GM18508 (cell line): ENCODE results near the gene HEXIM1.
"Not testable (repeated sequence)": the region's sequence is repeated elsewhere in the genome, so short reads cannot be mapped to it uniquely, and the experiment has no call there.

Experiments
- ATAC-seq: cut with Tn5 transposase; IDR thresholded peaks from one replicate; pipeline ENCODE4 v1.9.1; 2021; ENCODE audit warnings: moderate number of reproducible peaks; ENCODE audit not compliant: insufficient read depth, unreplicated experiment

The HEXIM1 gene

DNA sequence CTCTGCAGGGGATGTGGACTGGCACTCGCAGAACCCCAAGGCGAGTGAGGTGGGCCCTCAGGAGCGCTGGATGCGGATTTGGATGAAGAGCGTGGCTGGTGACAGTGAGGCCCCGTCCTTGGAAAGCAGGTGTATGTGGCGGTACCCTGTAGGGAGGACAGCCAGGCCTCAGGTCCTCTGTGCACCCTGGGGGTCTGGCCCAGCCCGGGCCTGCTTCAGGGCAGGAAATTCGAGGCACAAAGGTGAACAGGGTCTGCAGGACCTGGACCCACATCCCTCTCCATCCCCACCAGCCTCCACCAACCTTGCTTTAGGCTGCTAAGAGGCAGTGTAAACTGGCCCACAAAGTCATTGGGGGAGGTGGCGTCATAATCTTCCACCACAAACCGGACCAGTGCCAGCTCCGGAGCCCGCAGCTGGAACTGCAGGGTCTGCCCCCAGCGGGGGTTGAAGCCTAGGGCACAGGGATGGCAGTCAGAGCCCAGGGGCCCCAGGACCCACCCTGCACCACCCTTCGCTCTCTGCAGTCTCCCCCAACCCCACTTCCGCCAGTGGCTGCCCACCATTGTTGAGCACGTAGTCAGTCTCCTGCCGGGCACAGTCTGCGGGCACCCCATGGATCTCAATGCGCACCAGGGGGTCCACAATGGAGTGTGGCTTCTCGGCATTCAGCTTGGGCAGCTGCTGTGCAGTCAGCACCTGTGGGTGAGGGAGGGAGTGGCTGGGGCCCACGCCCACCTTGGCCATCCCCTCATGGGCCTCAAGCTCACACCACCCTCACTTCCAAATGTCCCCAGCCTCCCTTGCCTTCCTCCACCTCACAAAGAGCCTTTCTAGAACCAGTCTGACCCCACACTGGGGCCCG is 35.5 kb upstream of the HEXIM1 start:
- ATAC-seq: no peak

DNA sequence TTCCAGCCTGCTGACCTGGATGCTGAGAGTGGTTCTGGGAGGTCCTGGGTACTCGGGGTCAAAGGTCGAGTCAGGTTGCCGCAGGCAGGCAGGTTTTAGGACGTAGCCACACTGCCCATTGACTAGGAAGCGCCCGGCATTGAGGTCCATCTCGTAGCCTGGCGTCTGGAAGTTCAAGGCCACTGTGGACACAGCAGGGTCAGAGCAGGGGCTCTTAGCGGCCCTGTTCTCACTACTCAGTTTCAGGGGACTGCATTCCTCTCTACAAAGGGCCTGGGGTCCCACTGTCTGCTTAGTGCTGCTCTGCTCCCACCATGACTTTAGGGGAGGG is 34.9 kb upstream of the HEXIM1 start:
- no peak for ATAC-seq

DNA sequence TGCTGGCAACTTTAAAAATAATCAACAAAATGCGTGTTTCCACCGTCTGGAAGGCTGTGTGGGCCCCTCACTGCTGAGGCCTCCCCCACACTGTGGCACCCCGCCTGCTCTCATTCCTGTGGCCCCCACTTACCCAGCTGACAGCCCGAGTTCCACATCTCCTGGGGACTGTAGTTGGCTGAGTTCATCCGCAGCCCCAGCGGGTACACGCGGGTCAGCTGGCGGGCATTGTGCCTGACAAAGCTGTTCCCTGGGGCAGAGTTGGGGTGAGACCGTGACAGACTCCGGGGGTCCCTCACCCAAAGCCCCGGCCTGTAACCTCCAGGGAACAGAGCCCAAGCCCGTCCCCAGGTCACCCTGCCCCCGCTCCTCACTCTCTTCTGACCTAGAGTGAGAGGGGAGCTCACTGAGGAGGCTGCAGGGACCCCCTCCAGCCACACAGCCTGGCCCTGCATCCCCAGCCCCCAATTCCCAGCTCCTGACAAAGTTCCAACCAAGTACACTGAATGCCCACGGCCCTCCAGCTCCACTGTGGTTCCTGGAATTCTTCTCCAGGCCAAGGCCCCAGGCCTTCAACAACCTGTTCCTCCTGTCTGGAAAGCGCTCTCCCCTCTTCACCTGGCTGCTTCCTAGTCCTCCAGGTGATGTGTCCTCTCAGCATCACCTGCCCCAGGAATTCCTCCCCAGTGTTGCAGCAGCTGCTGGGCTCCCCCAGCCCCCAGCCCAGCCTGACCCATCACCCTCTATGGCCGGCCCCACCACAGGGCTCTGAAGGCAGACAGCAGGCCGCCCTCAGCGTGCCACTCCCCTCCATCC is 34.0 kb upstream of the HEXIM1 start:
- no peak for ATAC-seq

DNA sequence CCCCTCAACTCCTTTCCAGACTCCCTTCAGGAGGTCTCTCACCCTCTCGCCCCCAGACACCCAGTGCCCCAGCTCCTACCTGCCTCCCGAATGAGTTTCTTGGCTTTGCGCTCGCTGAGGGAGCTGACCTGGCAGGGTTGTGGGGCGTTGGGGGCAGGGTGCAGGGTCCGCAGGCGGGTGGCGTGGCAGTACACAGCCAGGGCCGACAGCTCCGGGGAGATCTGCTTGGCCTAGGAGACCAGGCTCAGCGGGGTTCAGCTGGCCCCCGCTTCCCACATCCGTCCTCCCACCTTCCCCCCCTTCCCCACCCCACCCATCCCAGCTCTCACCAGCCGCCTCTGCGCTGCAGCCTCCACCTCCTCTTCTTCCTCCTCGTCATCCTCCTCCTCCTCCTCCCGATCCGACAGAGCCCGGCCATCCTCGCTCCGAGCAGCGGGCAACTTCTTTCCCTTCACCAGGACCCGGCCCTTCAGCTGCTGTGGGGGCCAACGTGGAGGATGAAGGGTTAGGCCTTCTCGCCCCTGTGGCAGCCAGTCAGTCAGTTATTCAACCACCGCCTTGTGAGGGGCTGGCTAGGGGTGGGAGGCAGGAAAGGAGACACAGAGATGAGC is 33.2 kb upstream of the HEXIM1 start:
- no peak for ATAC-seq

DNA sequence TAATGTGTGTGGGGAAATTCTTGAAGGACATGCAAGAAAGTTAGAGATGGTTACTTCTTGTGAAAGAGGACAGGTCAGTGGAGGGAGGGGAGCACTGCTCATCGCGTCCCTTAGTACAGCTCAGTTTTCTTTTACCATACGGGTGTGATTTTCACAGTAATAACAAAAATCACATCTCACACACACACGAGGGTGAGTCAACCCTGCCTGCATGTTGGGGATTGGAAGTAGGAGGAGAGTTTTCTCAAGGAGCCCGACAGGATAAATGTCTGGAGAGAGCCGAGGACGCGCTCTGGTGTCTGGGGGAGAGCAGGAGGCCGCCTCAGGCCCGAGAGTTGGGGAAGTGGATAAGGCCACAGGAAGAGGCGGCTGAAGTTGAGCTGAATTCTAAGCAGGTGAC is 32.4 kb upstream of the HEXIM1 start:
- no peak for ATAC-seq

DNA sequence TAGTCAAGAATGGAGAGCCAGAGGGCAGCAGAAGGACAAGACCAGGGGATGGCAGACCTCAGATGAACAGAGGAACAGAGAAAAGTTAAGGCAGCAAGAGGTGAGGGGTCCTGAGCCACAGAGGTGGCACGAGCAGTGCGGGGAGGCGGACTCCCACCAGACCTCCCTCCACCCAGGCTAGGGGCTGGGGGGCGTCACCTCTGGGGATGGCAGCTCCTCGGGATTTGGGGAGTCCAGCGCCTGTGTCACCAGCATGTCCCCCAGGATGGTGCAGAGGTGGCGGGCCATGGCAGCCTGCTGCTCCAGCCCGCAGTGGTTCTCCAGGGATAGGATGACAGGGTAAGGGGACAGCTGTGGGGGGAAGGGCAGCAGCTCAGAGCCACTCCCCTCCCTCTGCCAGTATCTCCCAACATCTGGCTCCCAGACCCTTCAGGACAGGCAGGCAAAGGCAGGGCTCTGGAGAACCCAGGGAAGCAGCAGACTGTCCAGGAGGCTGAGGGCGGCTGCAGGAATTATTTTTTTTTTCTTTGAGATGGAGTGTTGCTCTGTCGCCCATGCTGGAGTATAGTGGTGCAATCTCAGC is 31.8 kb upstream of the HEXIM1 start:
- no peak for ATAC-seq

DNA sequence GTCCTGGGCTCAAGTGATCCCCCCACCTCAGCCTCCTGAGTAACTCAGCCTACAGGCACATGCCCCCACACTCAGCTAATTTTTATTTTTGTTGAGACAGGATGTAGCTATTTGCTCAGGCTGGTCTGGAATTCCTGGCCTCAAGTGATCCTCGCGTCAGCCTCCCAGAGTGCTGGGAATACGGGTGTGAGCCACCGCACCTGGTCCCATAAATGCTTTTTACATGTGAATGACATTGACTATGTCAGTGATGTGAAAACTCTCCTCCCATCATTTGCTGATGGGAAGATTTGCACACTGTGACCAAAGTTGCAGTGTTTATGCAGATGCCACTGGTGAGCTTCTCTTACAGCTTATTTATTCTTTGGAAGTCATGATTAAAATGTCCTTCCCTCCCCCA is 30.9 kb upstream of the HEXIM1 start:
- ATAC-seq: no peak

DNA sequence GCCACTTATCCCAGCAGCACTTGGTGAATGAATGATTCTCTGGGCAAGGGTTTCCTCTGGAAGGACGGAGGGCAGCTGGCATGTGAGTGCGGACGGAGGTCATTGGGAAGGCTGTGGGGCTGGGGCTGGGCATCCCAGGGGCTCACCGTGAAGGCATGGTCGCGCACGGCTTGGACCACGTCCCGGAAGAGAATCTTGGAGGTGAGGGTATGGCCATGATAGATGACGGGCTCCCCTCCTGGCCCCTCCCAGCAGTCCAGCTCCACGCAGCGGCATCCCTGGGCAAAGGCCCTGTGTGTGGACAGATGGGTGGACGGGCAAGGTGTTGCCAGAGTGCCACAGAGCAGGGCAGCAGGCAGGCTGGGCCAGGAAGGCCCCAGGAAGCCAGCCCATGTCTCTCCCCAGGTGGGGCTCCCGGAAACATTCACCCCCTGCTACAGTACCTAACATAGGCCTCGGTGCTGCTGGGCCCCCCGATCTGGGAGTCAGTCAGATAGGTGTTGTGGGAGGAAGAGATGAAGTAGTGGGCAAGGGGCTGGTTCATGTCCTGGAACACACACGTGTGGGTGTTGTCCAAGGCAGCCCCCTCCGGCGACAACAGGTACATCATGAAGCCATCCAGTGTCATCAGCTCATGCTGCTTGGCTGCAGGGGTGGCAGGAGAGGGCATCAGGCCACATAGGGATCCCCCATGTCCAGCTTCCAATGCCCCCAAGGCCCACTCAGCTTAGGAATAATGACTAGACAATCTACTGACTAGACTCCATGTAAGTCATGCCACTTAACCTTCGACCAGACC is 30.2 kb upstream of the HEXIM1 start:
- no peak for ATAC-seq

DNA sequence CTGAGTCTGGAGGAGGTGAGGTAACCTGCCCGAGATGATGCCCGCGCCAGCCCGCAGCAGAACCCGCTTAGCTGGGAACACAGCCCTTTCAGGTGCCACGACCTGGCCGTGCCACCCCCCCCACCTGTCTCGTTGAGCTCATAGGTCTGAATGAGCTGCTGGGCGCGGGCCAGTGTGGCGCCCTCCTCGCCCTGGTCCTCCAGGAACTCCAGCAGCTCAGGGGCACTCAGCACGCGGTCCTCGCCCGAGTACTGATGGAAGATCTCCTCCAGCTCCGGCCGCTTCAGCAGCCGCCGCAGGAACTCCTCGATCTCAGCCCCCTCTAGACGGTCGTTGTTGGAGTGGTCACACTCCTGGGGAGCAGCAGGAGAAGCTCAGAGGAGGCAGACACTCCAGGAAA is 29.6 kb upstream of the HEXIM1 start:
- no peak for ATAC-seq

DNA sequence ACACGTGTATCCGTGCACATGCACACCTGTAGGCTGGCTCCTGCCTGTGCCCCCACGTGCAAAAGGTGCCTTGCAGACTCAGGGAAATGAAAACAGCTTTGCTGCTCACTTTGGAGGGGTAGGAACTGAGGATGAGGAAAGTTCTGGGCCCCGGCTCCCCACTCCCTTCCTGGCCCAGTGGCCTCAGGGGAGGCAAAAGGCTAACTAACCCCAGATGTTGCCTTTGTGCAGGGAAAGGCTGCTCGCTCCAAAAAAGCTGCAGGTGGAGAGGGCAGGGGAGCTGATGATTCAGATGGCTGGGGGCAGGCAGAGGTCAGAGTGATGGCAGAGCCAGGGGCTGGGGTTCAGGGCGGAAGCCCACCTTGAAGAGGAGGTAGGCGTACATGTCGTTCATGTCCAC is 28.3 kb upstream of the HEXIM1 start:
- ATAC-seq: no peak

DNA sequence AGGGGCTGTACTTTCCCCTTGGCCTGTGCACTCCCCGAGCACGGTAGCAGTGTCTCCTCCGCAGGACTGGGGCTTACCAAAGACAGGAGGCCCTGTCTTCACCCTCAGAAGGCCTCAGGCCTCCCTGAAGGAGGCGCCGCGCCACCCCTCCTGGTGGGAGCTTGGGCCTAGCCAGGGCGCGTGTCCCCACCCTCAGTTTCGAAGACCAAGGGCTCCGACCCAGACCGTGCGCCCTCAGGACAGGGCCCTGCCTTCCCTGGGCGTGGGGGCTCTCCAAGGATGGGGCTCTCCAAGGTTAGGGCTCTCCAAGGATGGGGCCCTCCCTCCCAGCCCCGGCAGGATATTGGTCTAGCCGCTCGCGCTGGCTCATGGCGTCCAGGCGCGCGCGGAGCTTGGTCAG is 27.7 kb upstream of the HEXIM1 start:
- ATAC-seq: no peak

DNA sequence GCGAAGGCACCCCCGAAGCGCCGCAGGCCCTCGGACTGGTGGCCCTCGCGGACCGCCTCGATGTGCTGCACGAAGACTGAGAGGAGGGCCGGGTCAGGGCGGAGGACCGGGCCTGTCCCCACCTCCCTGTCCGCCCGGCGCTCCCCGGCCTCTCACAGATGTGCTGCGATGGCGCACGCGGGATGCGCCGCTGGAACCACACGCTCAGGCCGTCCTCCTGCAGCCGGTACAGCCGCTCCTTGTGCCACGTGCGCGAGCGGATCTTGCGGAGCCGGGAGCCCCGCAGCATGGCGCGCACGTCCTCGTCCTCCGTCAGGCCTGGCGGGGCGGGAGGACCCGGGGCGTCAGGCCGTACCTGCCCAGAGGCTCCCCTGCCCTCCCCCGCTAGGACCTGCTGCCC is 27.2 kb upstream of the HEXIM1 start:
- ATAC-seq: no peak

DNA sequence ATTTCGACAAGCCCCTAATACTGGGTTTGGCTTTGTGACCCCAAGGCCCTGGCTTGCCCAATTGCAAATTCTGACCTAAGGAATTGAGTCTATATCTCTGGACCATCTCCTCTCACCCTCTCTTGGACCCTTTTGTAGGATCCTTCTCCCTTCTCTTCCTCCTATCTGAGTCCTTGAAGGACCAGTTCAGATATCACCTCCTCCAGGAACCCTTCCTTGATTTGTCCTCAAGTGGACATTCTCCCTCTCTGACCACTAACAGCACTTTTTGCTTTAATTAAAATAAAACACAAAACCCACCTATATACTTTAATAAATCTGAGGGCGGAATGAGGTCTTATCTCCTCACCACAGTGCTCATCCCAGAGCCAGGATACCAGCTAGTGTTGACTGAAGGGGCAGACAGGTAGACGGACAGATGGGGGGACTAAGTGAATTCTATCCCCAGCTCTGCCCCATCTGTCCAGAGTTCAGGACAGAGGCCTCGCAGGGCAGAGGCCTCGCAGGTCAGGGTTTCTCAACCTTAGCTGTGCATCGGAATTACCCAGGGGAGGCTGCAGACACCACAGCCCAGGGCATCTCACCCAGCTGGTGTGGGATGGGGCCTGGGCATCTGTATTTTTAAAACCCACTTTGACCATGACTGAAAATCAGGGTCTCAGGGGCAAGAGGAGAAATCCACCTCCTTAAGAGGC is 25.1 kb upstream of the HEXIM1 start:
- no peak for ATAC-seq

DNA sequence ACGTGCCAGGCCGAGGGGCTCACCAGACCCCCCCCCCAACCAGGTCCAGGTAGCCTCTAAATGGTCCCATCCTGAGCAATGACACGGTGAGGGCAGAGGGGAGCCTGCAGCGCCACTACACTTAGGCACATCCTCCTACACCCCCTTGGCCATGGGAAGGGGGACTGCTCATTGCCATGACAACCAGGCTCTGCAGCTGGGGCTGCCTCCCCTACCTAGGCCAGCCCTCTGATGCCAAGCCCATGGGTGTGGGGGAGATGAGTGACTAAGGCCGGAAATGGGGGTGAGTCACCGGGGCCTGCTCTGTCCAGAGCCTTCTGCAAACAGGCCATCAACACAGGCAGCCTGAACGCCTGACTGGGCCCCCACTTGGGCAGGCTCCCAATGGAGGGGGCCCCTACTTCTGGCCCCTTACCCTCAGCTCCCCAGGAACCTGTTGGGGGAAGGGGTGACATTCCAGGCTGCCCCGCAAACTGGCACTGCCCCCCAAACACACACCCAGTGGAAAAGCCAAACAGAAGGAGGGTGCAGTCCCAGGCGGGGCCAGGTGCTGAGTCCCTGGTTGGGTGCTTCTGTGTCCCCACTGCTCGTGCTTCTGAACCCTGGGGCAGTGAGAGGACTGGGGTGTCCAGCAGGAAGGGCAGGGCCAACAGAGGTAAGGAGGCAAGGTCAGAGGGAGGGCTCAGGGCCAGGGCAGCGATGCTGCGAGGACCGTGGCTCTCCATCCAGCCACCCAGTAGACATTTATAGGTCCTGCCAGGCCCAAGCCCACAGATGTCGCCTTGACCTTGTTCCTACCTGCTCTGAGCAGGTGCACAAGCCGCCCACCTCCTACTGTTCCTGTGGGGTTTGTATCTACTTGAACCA is 24.1 kb upstream of the HEXIM1 start:
- no peak for ATAC-seq

DNA sequence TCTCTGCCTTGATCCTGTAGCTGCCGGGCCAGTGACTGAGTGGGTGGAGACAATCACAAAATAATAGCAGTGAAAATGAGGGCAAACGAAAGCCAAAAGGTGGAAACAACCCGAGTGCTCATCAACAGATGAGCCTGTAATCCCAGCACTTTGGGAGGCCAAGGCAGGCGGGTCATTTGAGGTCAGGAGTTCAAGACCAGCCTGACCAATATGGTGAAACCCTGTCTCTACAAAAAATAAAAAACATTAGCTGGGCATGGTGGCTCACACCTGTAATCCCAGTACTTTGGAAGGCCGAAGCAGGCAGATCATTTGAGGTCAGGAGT is 23.5 kb upstream of the HEXIM1 start:
- ATAC-seq: not testable (repeated sequence)

DNA sequence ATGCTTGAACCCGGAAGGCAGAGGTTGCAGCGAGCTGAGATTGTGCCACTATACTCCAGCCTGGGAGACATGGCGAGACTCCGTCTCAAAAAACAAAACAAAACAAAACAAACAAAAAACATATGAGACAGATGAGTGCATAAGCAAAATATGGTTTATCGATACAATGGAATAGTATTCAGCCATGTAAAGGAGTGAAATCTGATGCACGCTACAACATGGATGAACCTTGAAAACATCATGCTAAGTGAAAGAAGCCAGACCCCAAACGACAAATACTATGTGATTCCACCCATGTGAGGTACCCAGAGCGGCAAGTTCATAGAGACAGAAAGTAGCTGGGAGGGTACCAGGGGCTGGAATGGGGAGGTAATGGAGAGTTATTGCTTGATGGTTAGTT is 22.8 kb upstream of the HEXIM1 start:
- no peak for ATAC-seq

DNA sequence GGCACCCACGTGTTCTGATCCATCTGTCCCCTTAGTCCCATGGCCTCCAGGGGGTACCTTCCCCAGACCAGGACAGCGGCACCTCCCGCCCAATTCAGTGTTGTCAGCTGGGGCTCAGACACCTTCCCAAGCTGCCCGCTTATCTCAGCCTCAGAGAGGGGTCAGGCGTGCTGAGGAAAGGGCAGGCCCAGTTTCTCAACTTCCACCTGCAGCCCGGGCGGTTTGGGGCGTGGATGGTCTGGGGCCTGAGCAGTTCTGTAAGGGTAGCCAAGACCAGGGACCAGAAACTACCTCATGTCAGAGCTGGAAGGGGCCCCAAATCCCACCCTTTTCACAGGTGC is 21.1 kb upstream of the HEXIM1 start:
- ATAC-seq: no peak

DNA sequence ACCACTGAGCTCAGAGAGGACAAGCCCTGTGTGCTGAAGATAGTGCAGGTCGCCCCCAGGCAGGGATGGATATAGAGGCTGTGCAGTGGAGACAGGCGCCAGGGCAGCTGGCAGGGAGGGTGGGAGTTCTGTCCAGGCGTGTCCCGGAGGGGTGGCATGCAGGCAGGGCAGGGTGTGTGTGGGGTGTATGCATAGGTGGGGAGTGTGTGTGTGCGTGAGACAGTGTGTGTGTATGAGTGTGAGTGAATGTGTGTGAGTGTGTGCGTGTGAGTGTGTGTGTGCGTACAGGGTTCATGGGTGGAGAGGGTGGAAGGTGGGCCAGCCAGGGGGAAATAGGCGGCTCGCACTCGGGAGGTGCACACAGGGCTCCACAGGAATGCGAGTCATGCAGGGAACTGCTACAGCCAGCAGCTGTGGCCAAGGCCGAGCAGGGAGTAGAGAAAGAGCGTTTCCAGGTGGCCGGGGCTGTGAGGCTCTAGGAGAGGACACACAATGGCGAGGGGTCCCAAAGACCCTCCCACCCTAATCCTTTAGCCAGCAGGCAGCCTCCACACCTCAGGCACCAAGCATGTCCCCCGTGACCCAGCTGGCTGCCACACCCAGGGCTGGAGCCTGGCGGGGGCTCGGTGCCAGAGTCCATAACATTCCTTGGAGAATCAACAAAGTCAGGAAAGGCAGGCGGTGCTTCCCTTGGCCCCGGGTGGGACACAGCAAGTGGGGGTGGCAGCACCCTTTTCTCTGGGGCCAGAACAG is 20.6 kb upstream of the HEXIM1 start:
- no peak for ATAC-seq
